Measurements from ENCODE around the gene ELMO1. TPM values are rescaled to one million over a fixed set of nuclear protein-coding genes. Genes with fewer than 3 reads are reported as not detected.

The ELMO1 gene
- total and polyA plus RNA-seq, 2 experiments from 2014 or later = 19.7 to 28.7 TPM

GRCh38 chr7:37259319-37259821, 189.3 kb downstream of the ELMO1 start:
- Histone ChIP-seq H3K4me3 (no peak overlapping the region), H3K4me1 (ENCODE audit: insufficient read depth) (no peaks in the 10 kb centered on the region), H3K27ac (no peak overlapping the region), H3K9me2 (replicated peaks; ENCODE audit: insufficient read depth) (no peaks in the 10 kb centered on the region), H3K9me3 (ENCODE audit: low read depth) (no peaks in the 10 kb centered on the region), H3K36me3 (replicated peaks; ENCODE audit: insufficient read depth, low read depth) (no peaks in the 10 kb centered on the region), H3K4me2 (no peak overlapping the region), H4K20me1 (ENCODE audit: insufficient read depth, poor library complexity, severe bottlenecking) (no peaks in the 10 kb centered on the region), H3K79me2 (no peaks in the 10 kb centered on the region), H2AFZ (no peak overlapping the region), H3K27me3 (no peaks in the 10 kb centered on the region)
- no peak for DNase-seq (ENCODE audit: low spot score)
- TF ChIP-seq EZH2 (IDR thresholded peaks at IDR 0.05; ENCODE audit: borderline replicate concordance) (no peak), EZH2phosphoT487 (IDR thresholded peaks at IDR 0.05; ENCODE audit: low read depth, severe bottlenecking, unreplicated experiment) (no peak)
- WGBS (ENCODE audit: low lambda C conversion rate, missing lambda C conversion rate) = 76% methylated on average over 11 of the region's 11 CpGs

- Histone ChIP-seq H3K9me3 (ENCODE audit: low read depth) (no peaks in the 10 kb centered on the region), H3K9me2 (replicated peaks; ENCODE audit: insufficient read depth) (no peaks in the 10 kb centered on the region), H2AFZ (no peak overlapping the region), H3K4me1 (ENCODE audit: insufficient read depth) (no peaks in the 10 kb centered on the region), H3K79me2 (no peaks in the 10 kb centered on the region), H3K36me3 (replicated peaks; ENCODE audit: insufficient read depth, low read depth) (no peaks in the 10 kb centered on the region), H3K4me3 (no peak overlapping the region), H4K20me1 (ENCODE audit: insufficient read depth, poor library complexity, severe bottlenecking) (no peaks in the 10 kb centered on the region), H3K4me2 (no peak overlapping the region), H3K27ac (no peak overlapping the region), H3K27me3 (no peaks in the 10 kb centered on the region)
- TF ChIP-seq EZH2 (IDR thresholded peaks at IDR 0.05; ENCODE audit: borderline replicate concordance) (no peak), EZH2phosphoT487 (IDR thresholded peaks at IDR 0.05; ENCODE audit: low read depth, severe bottlenecking, unreplicated experiment) (no peak), CTCF (IDR thresholded peaks at IDR 0.05; ENCODE audit: poor library complexity) (no peak)
- no peak for DNase-seq (ENCODE audit: low spot score)
These were observed 192.0 kb downstream of the ELMO1 start for GRCh38 chr7:37256631-37257030.

GRCh38 chr7:37255327-37255944, 193.2 kb downstream of the ELMO1 start:
- H3K27me3 ChIP-seq = no peaks in the 10 kb centered on the region
- no peak overlapping the region for H3K4me3 ChIP-seq
- no peaks in the 10 kb centered on the region for H3K36me3 ChIP-seq (replicated peaks; ENCODE audit: insufficient read depth, low read depth)
- no peak for DNase-seq (ENCODE audit: low spot score)
- 71% methylated on average over 7 of the region's 7 CpGs for WGBS (ENCODE audit: low lambda C conversion rate, missing lambda C conversion rate)
- H3K9me3 ChIP-seq (ENCODE audit: low read depth) = no peaks in the 10 kb centered on the region
- H3K79me2 ChIP-seq = no peaks in the 10 kb centered on the region
- H2AFZ ChIP-seq = no peak overlapping the region
- no peaks in the 10 kb centered on the region for H4K20me1 ChIP-seq (ENCODE audit: insufficient read depth, poor library complexity, severe bottlenecking)
- H3K4me2 ChIP-seq = no peak overlapping the region
- no peak overlapping the region for H3K27ac ChIP-seq
- H3K9me2 ChIP-seq (replicated peaks; ENCODE audit: insufficient read depth) = no peaks in the 10 kb centered on the region
- H3K4me1 ChIP-seq (ENCODE audit: insufficient read depth) = no peaks in the 10 kb centered on the region
- TF ChIP-seq CTCF (IDR thresholded peaks at IDR 0.05; ENCODE audit: poor library complexity) (no peak), EZH2 (IDR thresholded peaks at IDR 0.05; ENCODE audit: borderline replicate concordance) (no peak), EZH2phosphoT487 (IDR thresholded peaks at IDR 0.05; ENCODE audit: low read depth, severe bottlenecking, unreplicated experiment) (no peak)

GRCh38 chr7:37251222-37251621, 197.4 kb downstream of the ELMO1 start:
- Histone ChIP-seq H3K4me2 (no peak overlapping the region), H3K79me2 (no peaks in the 10 kb centered on the region), H4K20me1 (ENCODE audit: insufficient read depth, poor library complexity, severe bottlenecking) (no peaks in the 10 kb centered on the region), H3K27ac (no peak overlapping the region), H3K4me3 (no peak overlapping the region), H3K27me3 (no peaks in the 10 kb centered on the region), H3K36me3 (replicated peaks; ENCODE audit: insufficient read depth, low read depth) (no peaks in the 10 kb centered on the region), H3K9me2 (replicated peaks; ENCODE audit: insufficient read depth) (no peaks in the 10 kb centered on the region), H3K9me3 (ENCODE audit: low read depth) (no peaks in the 10 kb centered on the region), H3K4me1 (ENCODE audit: insufficient read depth) (no peaks in the 10 kb centered on the region), H2AFZ (no peak overlapping the region)
- DNase-seq (ENCODE audit: low spot score) = no peak
- no peak for TF ChIP-seq CTCF (IDR thresholded peaks at IDR 0.05; ENCODE audit: poor library complexity)
- no peak for TF ChIP-seq EZH2 (IDR thresholded peaks at IDR 0.05; ENCODE audit: borderline replicate concordance)
- TF ChIP-seq EZH2phosphoT487 (IDR thresholded peaks at IDR 0.05; ENCODE audit: low read depth, severe bottlenecking, unreplicated experiment) = no peak

Data from hepatocyte (in vitro differentiated cells).